B cell (primary cell): Measurements from ENCODE around the gene DGKA. TPM values are rescaled to one million over a fixed set of nuclear protein-coding genes. Genes with fewer than 3 reads are reported as not detected.

Experiments
- ATAC-seq: fragments of 200-7000 bp; cut with Tn5 transposase; one replicate; pipeline ENCODE4 v1.10.0; 2021; ENCODE audit warnings: low read depth, mild to moderate bottlenecking, moderate number of reproducible peaks, moderate library complexity
- CTCF ChIA-PET: fragments of 350-600 bp; sonication (Branson Sonifier 250); formaldehyde crosslinking; loops from one replicate; lab custom pipeline; 2021; ENCODE audit warnings: antibody characterized with exemption, inconsistent platforms; lab: Charles Lee
- POLR2A ChIA-PET: fragments of 350-600 bp; sonication (Branson Sonifier 250); formaldehyde crosslinking; loops from one replicate; lab custom pipeline; 2021; ENCODE audit warnings: antibody characterized with exemption; lab: Charles Lee
- DNase-seq: peaks from one replicate; pipeline ENCODE4 v3.0.0; 2013
- H2AFZ ChIP-seq: 2 replicates; pipeline ENCODE4 v1.6.1; 2012; ENCODE audit warnings: mild to moderate bottlenecking, low read depth, low read length; ENCODE audit not compliant: insufficient read depth, poor library complexity, severe bottlenecking
- H3K27ac ChIP-seq, 2 donors: 1 replicate in 1 of 2; 2 replicates in 1 of 2; pipeline ENCODE4 v1.5.1; 2012 to 2013; ENCODE audit warnings: low read length in 2 of 2, mild to moderate bottlenecking in 2 of 2, moderate library complexity in 1 of 2
- H3K27me3 ChIP-seq, 4 experiments: fragments of 200-600 bp in 1 of 4; sonication (generic) in 1 of 4; replicated peaks in 1 of 4; 1 replicate in 2 of 4; 2 replicates in 2 of 4; pipeline versions ENCODE4 v1.6.1 to v1.7.0; 2013 to 2016; ENCODE audit warnings: low read length in 3 of 4, mild to moderate bottlenecking in 2 of 4, mixed read lengths in 1 of 4, moderate library complexity in 1 of 4; ENCODE audit not compliant: insufficient read depth in 4 of 4, control insufficient read depth in 3 of 4; ENCODE audit errors: control extremely low read depth in 1 of 4
- H3K36me3 ChIP-seq, 2 experiments: replicated peaks in 1 of 2; 1 replicate in 1 of 2; 2 replicates in 1 of 2; pipeline versions ENCODE4 v1.6.1 to v1.7.1; 2013; ENCODE audit warnings: low read length in 1 of 2; ENCODE audit not compliant: insufficient read depth in 2 of 2, control insufficient read depth in 1 of 2; ENCODE audit errors: control extremely low read depth in 1 of 2, extremely low read depth in 1 of 2
- H3K4me1 ChIP-seq, 2 donors: fragments of 200-600 bp in 1 of 2; sonication (generic) in 1 of 2; 1 replicate in 1 of 2; 2 replicates in 1 of 2; pipeline versions ENCODE4 v1.5.1 to v1.6.1; 2013 to 2017; ENCODE audit warnings: low read length in 2 of 2; ENCODE audit not compliant: control insufficient read depth in 2 of 2, insufficient read depth in 2 of 2
- H3K4me2 ChIP-seq: replicated peaks from 2 replicates; pipeline ENCODE3; 2012; ENCODE audit warnings: mild to moderate bottlenecking, low read depth, low read length; ENCODE audit not compliant: poor library complexity, severe bottlenecking
- H3K4me3 ChIP-seq, 5 experiments: fragments of 200-600 bp in 1 of 5; sonication (generic) in 1 of 5; 1 replicate in 3 of 5; 2 replicates in 2 of 5; pipeline versions ENCODE4 v1.5.1 to v1.7.0; 2011 to 2016; ENCODE audit warnings: low read length in 4 of 5, mild to moderate bottlenecking in 4 of 5, low read depth in 2 of 5, control low read depth in 1 of 5, moderate library complexity in 1 of 5; ENCODE audit not compliant: insufficient read depth in 1 of 5; ENCODE audit errors: control extremely low read depth in 1 of 5, extremely low read depth in 1 of 5
- H3K79me2 ChIP-seq: fragments of 200-600 bp; sonication (generic); one replicate; pipeline ENCODE4 v1.6.0; 2016; ENCODE audit warnings: low read length; ENCODE audit not compliant: control insufficient read depth, insufficient read depth
- H3K9ac ChIP-seq: fragments of 200-600 bp; sonication (generic); 2 replicates; pipeline ENCODE4 v1.6.1; 2017; ENCODE audit warnings: mild to moderate bottlenecking, low read length, moderate library complexity
- H3K9me3 ChIP-seq, 3 donors: one replicate each; pipeline versions ENCODE4 v1.6.1 to v1.7.1; 2013; ENCODE audit warnings: low read length in 2 of 3; ENCODE audit not compliant: control insufficient read depth in 2 of 3, insufficient read depth in 1 of 3; ENCODE audit errors: control extremely low read depth in 1 of 3
- H4K20me1 ChIP-seq: 2 replicates; pipeline ENCODE4 v1.6.0; 2012; ENCODE audit warnings: mild to moderate bottlenecking, low read length; ENCODE audit not compliant: insufficient read depth, control insufficient read depth, poor library complexity, severe bottlenecking
- H3K27ac Mint-ChIP-seq: one replicate; pipeline ENCODE4 v1.8.0; 2021; ENCODE audit warnings: mixed read lengths
- H3K27me3 Mint-ChIP-seq: one replicate; pipeline ENCODE4 v1.8.0; 2021; ENCODE audit warnings: mixed read lengths
- H3K4me1 Mint-ChIP-seq: one replicate; pipeline ENCODE4 v1.8.0; 2021; ENCODE audit warnings: mixed read lengths
- H3K4me3 Mint-ChIP-seq: one replicate; pipeline ENCODE4 v1.8.0; 2021; ENCODE audit warnings: mixed read lengths
- H3K9me3 Mint-ChIP-seq: one replicate; pipeline ENCODE4 v1.8.0; 2022; ENCODE audit warnings: mixed read lengths; ENCODE audit not compliant: insufficient read depth
- EZH2 ChIP-seq: IDR thresholded peaks from 2 replicates; pipeline ENCODE4 v1.6.1; 2012; ENCODE audit warnings: borderline replicate concordance, low read depth, mild to moderate bottlenecking, moderate library complexity, low read length; ENCODE audit not compliant: insufficient read depth, poor library complexity, severe bottlenecking
- WGBS: methylation state at CpG from one replicate; pipeline ENCODE4 v1.1.5; 2013; ENCODE audit warnings: missing lambda C conversion rate; ENCODE audit not compliant: insufficient coverage; 5-methylcytosine and 5-hydroxymethylcytosine counted together
- intact Hi-C: fragments of 100-400 bp; cut with micrococcal nuclease; formaldehyde crosslinking; loops from one replicate; pipeline ENCODE4 v1.10.0; 2022
- polyA plus RNA-seq: library from polyadenylated mRNA; depleted of rRNA; stranded (reverse); fragments of >200 nt; gene quantifications from 2 replicates; pipeline ENCODE4 v1.2.3, GENCODE V29; 2012
- total RNA-seq, 2 donors: library from RNA; stranded (reverse); fragments of 120-200 nt in 1 of 2; gene quantifications; 1 replicate in 1 of 2; 2 replicates in 1 of 2; pipeline versions ENCODE4 v1.2.3 to v1.2.4, GENCODE V29; 2013 to 2022
- TF ChIP-seq, protein P1 (sequence below): fragments of 200-600 bp; IDR thresholded peaks from one replicate; pipeline ENCODE4 v1.8.0; 2022; ENCODE audit warnings: antibody characterized with exemption, mild to moderate bottlenecking

Gene DGKA
- total and polyA plus RNA-seq, 2 donors (not counting 1 experiment from before 2014, with no cell fraction given) = 238 to 269 TPM

DNA sequence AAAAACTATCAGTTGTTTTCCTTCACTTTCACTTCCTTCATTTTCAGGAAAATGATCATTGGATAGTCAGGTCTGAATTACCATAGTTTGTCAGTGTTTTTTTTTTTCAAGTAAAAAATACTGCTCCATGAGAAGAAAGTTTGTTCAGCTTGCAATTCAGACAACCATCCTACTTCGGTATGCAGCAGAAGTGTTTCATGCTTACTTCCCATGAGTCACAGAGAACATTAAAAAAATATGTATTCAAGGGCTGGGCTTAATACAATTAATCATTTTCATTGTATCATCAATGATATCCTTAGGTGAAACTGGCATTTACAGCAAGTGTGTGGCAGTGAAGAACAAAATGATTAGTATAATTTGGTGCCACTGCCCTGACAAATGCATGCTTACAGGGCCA lies 24.9 kb upstream of the DGKA start:
- no peaks in the 10 kb centered on the region for H3K4me1 ChIP-seq
- no peaks in the 10 kb centered on the region for H4K20me1 ChIP-seq
- no peaks in the 10 kb centered on the region for H3K27me3 ChIP-seq
- ATAC-seq = no peak
- no peak for DNase-seq
- TF ChIP-seq, protein P1, sequence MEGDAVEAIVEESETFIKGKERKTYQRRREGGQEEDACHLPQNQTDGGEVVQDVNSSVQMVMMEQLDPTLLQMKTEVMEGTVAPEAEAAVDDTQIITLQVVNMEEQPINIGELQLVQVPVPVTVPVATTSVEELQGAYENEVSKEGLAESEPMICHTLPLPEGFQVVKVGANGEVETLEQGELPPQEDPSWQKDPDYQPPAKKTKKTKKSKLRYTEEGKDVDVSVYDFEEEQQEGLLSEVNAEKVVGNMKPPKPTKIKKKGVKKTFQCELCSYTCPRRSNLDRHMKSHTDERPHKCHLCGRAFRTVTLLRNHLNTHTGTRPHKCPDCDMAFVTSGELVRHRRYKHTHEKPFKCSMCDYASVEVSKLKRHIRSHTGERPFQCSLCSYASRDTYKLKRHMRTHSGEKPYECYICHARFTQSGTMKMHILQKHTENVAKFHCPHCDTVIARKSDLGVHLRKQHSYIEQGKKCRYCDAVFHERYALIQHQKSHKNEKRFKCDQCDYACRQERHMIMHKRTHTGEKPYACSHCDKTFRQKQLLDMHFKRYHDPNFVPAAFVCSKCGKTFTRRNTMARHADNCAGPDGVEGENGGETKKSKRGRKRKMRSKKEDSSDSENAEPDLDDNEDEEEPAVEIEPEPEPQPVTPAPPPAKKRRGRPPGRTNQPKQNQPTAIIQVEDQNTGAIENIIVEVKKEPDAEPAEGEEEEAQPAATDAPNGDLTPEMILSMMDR = no peak
- TF ChIP-seq EZH2 = no peak
- H3K79me2 ChIP-seq = peaks cover 19% of the 10 kb centered on the region
- H3K9me3 Mint-ChIP-seq = no peaks in the 10 kb centered on the region
- peaks cover 6 to 14% of the 10 kb centered on the region in 2 experiments for H3K36me3 ChIP-seq
- ChIA-PET CTCF (no interaction called here), POLR2A (no interaction called here)
- peaks cover 5% of the 10 kb centered on the region for H3K4me1 Mint-ChIP-seq
- H3K27ac ChIP-seq = no peak overlapping the region
- H3K27me3 Mint-ChIP-seq = no peaks in the 10 kb centered on the region
- no peaks in the 10 kb centered on the region for H3K9me3 ChIP-seq
- no peak overlapping the region for H3K27ac Mint-ChIP-seq
- intact Hi-C loops = no loop called here
- H3K4me2 ChIP-seq = no peak overlapping the region
- no peak overlapping the region for H3K4me3 ChIP-seq
- no peak overlapping the region for H3K9ac ChIP-seq
- no peak overlapping the region for H3K4me3 Mint-ChIP-seq
- no peak overlapping the region for H2AFZ ChIP-seq
- no CpG with 5 or more reads among the region's 1 CpG for whole genome bisulfite sequencing

DNA sequence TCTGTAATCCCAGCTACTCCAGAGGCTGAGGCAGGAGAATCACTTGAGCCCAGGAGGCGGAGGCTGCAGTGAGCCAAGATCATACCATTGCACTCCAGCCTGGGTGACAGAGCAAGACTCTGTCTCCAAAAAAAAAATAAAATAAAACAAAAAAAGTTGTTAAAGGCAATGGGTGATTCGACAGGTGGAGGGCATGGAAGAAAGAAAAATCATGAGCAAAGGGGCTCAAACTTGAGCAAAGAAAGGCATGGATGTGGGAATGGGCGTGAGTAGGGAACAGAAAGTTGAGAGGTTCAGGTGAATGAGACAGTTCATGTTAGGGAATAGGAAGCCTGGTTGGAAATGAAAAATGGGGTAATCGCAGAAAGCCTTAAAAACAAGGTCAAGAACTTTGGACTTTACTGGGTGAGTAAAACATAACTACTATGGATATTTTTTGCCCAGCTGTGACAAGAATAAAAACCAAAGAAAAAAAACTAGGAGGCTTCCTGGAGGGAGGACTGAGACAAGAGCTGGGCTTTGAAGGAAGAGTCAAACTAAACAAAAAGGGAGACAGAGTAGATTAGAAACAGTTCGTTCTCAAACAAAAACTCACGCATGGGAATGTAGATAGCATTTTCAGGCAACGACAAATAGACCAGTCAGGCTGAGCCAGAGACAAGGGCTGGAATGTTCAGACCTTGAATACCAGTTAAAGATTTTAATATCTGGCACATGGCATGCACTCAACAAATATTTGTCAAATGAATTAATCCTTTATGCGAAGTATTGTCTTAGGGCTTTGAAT lies 22.0 kb upstream of the DGKA start:
- ChIA-PET CTCF (no interaction called here), POLR2A (no interaction called here)
- no peak overlapping the region for H3K4me3 Mint-ChIP-seq
- ATAC-seq (no peak), DNase-seq (no peak)
- 97% methylated on average over 7 of the region's 8 CpGs for WGBS
- H3K4me1 ChIP-seq = no peaks in the 10 kb centered on the region
- H3K27ac ChIP-seq = peak overlapping the region in 1 of 2 donors; percentile 14
- intact Hi-C loops = no loop called here
- no peak overlapping the region for H3K4me3 ChIP-seq
- no peaks in the 10 kb centered on the region for H4K20me1 ChIP-seq
- H3K27me3 Mint-ChIP-seq = no peaks in the 10 kb centered on the region
- no peak overlapping the region for H3K27ac Mint-ChIP-seq
- no peak overlapping the region for H2AFZ ChIP-seq
- no peak overlapping the region for H3K4me2 ChIP-seq
- H3K27me3 ChIP-seq = no peaks in the 10 kb centered on the region
- peaks cover 35% of the 10 kb centered on the region for H3K79me2 ChIP-seq
- H3K9ac ChIP-seq = no peak overlapping the region
- H3K36me3 ChIP-seq = peaks cover 5 to 10% of the 10 kb centered on the region in 2 experiments
- TF ChIP-seq, protein P1 = no peak
- TF ChIP-seq EZH2 = no peak
- H3K4me1 Mint-ChIP-seq = peaks cover 10% of the 10 kb centered on the region
- no peaks in the 10 kb centered on the region for H3K9me3 Mint-ChIP-seq
- no peaks in the 10 kb centered on the region for H3K9me3 ChIP-seq
